DOHH2 (cell line): ENCODE data around the gene AGMAT.

ENCODE experiments used
- CTCF ChIP-seq: fragments of 200-600 bp; sonication (generic); IDR thresholded peaks from one replicate; pipeline ENCODE4 v1.5.1; 2014; ENCODE audit warnings: antibody characterized with exemption, mild to moderate bottlenecking, low read depth, low read length; ENCODE audit not compliant: poor library complexity, severe bottlenecking
- EZH2phosphoT487 ChIP-seq: fragments of 200-600 bp; sonication (generic); IDR thresholded peaks from 2 replicates; pipeline ENCODE4 v1.6.1; 2017; ENCODE audit warnings: borderline replicate concordance, mild to moderate bottlenecking, antibody characterized with exemption, low read length, moderate library complexity, mixed read lengths

GRCh38 chr1:15541231-15541792, 43.5 kb downstream of the AGMAT start:
- TF ChIP-seq EZH2phosphoT487 (no peak), CTCF (no peak)
